ENCODE measurements around the gene CEMIP.
"Not testable (repeated sequence)": the region's sequence is repeated elsewhere in the genome, so short reads cannot be mapped to it uniquely, and the experiment has no call there.

CEMIP gene

DNA sequence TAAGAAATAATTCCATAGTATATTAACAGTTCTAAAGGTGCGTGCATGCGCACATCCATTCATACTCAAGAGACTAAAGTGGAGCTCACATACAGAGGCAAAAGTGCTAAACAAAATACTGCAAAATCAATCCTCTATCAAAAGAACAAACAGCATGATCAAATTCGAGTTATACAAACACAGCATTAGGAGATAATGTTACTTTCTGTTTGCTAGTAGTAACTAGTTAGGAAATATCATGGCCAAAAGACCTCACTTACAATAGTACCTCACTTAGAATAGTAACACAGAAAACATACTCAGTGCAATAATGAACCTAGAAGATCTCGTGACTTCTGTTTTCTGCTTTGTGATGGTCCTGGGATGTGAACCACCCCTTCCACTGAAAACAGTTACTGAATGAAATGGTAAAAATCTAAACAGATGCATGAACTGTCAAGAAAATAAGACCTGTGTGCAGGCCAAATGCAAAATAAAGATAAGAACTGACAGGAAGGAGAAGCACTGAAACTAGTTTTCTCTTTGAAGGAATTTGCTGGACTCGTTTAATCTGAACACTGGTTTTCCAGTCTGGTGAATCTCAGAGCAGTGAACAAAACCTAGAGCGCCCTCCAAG lies 20.9 kb upstream of the CEMIP start:
- DNase-seq: no peak

DNA sequence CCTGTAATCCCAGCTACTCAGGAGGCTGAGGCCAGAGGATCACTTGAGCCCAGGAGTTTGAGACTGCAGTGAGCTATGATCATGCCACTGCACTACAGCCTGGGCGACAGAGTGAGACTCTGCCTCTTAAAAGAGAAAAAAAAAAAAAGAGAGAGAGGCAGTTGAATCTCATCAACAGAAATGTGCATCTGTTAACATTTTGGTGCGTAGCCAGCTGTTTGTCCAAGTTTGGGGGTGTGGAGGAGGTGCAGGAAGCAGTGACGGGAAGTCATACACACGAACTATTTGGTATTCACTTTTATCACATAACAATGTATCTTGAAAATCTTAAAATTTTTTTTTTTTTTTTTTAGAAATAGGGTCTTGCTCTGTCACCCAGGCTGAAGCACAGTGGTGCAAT lies 18.2 kb upstream of the CEMIP start:
- no peak for DNase-seq

DNA sequence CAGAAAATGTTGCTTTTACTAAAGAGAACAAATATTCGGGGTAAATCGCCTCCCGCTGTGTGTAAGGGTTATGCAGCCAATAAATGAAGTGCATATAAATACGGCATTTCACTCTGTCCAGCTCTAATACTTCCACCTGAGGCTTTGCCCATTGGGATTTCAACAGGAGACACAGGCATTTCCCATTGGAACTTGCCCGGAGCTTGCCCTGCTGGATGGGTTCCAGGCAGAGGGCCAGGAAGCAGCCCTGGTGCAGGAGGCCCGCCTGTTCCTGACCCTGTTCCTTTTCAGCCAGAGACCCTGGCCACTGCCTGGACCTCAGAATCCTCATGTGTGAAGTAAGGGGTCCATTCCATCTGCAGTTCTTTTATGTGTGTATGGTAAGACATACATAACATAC lies 17.4 kb upstream of the CEMIP start:
- no peak for DNase-seq

DNA sequence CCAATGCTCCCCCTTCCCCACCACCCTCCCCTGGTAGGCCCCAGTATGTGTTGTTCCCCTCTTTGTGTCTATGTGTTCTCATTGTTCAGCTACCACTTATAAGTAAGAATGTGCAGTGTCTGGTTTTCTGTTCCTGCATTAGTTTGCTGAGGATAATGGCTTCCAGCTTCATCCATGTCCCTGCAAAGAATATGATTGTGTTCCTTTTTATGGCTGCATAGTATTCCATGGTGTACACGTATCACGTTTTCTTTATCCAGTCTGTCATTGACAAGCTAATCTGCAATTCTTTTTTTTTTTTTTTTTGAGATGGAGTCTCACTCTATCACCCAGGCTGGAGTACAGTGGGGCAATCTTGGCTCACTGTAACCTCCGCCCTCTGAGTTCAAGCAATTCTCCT lies 15.9 kb upstream of the CEMIP start:
- not testable (repeated sequence) for DNase-seq

DNA sequence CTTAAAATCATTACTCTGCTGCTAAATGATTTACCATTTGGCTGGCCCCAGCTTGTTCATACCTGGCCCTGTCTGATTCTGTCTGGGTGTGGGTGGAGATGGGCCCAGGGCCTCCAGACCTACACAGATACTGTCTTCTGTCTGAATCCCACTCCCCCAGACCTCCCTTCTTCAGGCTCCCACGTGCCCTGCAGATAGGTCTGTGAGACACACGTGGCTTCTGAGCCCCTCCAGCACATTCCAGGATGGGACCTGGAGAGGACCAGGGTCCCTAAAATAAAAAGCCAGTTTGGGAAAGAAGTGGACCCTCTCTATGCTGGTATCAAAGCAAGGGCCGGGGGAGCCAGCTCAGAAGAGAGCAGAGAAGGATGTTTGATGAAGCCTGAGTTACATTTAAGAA lies 14.6 kb upstream of the CEMIP start:
- DNase-seq: no peak

DNA sequence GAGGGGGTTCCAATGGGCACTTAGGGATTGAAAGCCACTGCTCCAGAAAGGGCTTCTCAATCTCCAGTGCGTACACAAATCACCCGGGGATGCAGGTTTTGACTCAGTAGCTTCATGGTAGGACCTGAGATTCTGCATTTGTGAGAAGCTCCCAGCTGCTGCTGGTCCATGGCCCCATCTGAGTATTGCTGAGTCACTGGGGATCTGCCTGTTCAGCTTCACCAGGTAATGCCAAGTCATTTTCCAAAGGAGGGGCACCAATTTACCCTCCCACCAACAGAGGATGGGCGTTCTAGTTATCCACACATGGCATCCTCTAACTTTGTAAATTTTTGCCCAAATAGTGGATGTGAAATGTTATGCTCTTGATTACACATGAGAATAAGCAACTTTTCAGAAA lies 12.9 kb upstream of the CEMIP start:
- DNase-seq: no peak

DNA sequence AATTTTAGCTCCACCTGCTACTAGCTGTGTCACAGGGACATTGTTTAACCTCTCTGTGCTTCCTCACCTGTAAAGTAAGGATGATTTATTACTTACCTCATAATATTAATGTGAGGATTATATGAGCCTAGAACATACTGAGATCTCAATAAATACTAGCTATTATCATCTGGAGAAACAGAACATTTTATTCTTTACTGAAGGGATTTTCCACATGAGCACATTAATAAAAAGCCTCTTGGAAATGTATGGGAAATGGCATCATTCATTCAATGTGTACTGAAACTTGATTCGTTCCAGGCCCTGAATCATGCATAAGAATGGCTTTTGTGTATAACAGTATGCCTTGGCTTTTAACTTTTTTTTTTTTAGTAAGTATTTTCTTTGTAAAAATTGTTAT lies 11.0 kb upstream of the CEMIP start:
- no peak for DNase-seq

DNA sequence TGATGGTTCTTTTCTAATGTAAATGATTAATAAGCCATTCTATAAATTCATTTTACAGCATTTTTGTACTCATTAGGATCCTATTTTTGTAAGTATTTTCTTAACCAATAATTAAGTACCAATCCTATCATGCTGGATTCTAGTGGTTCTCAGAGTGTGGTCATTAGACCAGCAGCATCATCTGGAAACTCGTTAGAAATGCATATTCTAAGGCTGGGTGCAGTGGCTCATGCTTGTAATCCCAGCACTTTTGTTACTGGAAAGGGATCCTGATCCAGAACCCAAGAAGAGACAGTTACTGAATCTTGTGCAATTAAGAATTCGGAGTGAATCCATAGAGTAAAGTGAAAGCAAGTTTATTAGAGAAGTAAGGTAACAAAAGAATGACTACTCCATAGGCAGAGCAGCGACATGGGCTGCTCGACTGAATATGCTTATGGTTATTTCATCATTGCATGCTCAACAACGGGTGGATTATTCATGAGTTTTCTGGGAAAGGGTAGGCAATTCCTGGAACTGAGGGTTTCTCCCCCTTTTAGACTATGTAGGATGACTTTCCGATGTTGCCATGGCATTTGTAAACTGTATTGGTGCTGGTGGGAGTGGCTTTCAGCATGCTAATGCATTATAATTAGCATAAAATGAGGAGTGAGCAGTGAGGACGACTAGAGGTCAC lies 9.9 kb upstream of the CEMIP start:
- DNase-seq: no peak

DNA sequence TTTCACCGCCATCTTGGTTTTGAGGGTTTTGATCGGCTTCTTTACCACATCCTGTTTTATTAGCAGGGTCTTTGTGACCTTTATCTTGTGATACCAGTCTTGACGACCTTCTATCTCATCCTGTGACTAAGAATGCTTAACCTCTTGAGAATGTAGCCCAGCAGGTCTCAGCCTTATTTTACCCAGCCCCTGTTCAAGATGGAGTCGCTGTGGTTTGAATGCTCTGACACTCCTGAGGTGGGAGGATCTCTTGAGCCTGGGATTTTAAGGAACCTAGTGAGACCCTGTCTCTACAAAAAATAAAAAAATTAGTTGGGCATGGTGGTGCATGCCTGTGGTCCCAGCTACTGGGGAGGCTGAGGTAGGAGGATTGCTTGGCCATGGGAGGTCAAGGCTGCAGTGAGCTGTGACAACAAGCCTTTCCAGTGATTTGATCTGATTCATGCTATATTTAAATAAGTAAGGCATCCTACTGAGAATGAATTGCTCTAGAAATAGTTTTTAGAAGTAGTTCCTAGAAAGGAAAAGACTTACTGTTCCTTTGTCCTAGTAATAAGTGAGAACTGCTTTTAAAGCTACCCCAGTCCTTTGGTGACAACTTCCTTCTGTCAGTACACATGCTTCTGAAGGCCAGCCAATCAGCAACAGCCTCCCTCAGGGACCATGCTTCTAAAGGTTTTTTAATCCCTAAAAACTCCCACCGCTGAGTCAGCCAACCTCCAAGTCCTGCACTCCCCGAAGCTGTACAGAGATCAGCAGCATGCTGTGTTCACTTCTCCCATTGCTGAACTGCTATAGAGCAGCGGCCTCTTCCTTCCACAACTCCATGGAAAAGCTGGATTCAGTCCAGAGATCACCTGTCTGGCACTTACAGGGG lies 9.1 kb upstream of the CEMIP start:
- no peak for DNase-seq

DNA sequence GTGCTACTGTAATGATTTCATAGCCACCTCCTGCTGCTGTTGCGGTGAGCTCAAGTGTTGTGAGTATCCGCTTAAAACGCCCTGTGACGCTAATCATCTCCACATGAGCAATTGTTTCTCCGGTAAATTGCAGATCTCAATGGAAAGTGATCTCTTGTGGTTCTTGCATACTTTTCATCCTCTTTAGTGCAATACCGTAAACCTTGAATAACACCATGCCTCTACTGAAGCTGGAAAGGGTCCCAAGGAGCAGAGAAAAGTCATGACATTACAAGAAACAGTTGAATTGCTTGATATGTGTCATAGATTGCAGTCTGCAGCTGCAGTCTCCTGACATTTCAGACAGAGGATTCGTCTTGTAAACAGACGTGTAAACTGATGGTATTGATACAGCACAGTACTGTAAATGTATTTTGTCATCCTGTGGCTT lies 6.0 kb upstream of the CEMIP start:
- DNase-seq: no peak

DNA sequence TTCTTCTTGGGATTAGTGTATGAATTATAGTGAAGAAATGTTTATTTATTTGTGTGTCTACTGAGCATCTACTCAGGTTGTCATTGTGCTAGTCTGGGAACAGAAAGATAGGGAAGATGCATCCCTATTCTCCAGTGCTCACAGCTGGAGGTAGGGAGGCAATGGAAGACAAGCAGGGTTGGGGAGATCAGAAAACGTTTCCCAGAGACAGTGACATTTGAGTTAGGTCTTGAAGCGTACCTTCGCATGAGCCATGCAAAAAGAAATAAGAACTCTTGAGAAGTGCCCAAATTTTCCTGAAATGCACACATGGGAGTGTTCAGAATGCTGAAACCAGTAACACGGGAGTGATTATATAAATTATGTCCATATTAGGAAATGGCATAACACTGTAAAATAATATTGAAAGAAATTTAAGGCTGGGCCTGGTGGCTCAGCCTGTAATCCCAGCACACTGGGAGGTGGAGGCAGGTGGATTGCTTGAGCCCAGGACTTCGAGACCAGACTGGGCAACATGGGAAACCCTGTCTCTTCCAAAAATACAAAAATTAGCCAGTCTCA lies 5.3 kb upstream of the CEMIP start:
- DNase-seq: no peak

DNA sequence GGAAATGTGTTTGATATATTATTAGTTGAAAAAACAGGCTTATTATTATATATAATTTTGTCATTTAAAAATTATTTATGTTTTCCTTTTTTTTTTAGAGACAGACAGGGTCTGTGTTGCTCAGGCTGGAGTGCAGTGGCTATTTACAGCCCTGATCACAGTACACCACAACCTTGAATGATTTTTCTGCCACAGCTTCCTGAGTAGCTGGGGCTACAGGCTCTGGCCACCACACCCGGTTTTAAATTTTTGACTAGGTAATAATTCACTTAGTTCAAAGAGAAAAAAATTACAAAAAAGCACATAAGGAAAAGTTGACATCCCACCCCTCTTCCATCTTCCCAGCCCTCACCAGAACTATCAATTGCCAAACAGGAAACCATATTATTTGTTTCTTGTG lies 4.7 kb upstream of the CEMIP start:
- DNase-seq: no peak

DNA sequence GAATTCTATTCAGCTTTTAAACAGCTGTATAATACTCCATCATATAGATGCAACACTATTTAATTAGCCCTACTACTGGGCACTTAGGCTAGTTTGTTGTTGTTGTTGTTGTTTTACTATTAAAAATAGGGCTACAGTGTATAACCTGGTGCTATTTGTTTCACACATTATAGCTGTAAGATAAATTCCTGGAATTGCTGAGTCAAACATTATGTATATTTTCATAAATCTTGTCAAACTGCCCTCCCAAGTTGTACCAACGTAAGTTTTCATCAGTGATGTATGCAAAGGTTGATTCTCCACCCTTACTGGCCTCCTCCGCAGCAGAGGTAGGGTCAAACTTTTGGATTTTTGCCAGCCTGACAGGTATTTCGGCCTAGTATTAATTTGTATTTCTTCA lies 3.8 kb upstream of the CEMIP start:
- DNase-seq: no peak

DNA sequence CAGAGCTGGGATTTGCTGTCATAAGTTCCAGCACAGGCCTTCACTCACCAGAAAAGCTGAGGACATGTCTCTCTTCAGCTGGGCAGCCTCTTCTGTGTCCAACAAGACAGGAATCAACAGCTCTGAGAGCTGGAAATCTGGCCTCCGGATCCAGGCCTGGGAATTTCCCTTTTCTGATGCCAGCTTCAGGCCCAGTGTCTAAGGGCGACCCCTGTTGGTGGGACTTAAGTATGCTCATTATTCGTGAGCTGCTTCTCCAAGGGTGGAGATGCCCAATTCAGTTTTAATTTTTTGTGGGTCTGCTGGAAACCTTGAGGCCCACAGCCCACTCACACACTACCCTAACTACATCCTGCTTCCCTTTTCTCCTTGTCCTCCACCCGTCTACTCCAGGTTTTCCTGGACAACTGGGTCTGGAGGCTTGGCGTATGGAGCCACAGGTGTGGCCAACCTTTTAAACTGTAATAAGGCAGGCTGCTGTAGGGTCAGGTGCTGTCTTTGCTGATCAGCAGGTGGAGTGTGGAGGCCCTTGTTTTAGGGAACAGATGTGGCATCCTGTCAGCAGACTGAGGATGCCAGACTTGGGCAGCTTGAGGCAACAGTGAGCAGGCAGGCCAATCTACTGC lies 2.6 kb upstream of the CEMIP start:
- peak; percentile 47 to 69 for DNase-seq

DNA sequence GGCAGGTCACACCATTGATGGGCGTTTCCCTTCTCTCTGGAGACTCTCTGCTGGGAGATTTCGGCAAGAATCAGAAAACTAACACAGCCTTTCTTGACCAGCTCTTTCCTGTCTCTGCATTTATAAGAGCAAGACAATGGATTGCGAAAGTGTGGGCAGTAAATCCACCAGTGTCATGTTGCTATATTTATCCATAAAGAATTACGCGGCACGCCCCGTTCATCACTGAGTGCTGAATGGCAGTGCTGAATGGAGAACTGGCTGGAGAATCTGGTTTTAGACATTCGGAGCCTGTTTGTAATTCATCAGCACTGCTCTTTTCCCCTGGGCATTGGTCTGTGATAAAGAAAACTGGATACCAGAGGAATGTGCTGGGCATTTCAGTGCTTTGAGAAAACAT lies 2.0 kb upstream of the CEMIP start:
- DNase-seq: no peak

DNA sequence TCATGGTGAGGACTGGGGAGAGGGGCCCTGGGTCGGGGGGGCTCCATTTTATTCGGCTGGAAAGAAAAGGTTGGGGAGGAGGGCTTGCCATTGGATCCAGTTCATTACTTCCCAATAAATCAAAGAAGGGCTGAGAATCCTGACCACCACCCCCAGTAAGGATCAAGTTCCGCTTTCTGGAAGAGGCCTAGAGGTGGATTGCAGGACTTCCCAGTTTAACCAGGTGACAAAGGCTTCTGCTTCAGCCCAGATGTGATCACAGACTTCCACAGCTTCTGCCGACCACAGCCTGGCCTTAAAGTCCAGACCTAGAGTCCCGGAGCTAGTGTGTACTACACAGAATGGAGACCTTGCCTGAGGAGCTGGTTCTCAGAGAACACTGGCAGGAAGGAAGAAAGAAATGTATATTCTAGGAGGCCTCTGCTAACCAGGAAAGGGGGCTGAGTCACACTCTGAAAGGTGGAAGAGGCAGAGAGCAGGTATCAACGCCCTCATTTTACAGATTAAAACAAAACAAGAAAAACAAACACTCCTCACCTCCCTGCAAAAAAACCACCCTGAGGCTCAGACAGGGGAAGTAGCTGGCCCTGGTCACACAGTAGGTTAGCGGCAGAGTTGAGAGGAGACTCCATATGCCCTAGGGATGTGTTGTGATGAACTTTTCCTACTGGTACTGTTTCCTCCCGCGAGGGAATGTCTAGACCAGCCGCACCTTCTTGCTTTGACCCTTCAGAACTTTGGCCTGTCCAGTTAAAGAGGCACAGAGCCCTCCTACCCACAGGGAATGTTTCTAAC lies 1.1 kb upstream of the CEMIP start:
- no peak for DNase-seq

DNA sequence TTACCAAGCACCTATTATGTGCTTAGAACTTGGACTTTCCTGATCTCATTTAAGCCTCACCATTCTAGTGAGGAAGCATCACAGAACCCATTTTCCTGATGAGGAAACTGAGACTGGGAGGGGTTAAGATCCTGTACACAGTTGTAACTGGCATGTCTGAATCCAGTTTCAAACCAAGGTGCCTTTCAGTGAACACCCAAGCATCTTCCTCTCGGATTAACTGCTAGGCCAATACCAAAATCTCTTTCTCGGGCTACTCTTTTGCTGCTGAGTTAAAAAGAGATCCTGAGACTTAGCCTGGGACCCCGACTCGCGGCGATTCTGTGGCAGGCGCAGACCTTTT lies 578 bp upstream of the CEMIP start:
- no peak for DNase-seq

DNA sequence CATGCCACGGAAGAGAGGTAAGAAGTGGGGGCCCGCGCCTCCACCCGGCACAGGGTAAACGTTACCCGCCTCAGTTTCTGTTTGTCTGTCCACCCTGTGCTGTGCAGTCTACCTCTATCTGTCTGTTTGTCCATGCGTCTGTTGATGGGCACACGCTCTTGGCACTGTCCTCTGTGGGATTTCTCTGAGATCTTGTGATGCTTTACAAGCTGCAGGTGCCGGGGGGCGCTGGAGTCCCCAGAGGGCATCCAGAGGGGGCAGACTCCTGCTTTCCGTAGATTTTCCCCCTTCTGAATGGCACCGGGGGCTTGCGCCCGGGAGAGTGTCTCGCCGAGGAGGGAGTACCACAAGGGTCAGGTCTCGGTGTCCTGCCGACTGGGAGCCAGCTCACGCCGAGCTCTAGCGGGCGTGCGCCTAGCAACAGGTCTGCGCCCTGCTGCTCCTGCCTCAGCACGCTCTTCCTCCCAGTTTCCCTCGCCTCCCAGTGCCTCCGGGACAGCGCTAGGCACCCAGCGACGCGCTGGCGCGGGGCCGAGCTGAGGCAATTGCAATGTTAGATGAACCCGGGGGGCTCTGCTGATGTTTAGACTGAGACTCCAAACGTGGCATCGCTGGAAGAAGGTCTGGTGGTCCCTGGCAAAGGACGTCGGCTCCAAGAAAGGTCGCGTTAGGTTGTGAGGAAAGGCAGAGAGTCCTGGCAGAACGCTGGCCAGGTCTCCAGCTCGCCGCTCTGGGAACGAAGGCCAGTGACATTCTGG lies 667 bp downstream of the CEMIP start:
- no peak for DNase-seq

DNA sequence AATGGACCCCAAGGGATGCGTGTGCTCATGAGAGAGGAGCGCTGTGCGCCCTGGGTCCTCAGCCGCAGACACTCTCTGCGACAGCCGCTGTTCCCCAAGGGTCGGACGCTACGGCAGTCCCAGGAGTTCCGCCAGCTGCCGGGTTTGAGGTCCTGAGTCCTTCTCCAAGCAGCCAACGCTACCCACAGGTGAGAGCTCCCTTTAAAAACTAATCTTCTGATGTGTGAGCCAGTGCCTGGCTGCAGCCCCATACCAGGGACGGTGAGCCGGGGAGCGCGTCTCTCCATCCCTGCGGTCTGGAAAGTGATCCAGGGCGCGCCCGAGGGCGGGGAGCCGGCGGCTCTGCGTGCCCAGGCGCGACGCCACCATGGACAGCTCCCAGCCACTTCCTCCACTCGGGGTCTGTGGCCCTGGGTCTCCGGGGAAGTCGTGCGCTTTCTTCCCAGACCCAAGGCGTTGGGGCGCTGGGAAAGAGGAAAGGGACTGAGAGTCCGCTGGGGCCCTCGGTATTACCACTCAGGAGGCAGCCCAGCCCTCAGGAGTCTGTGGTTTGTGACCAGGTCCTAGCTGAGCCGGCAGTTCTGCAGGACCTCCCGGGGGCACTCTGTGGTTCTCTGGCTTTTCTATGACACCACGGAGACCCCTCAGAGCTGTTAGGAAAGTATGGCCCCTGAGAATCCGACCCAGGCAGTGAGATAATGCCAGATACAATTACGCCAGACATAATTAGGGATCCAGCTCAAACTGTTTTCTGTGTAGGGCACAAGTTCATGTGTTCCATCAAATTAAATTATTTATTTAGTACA lies 1.4 kb downstream of the CEMIP start:
- no peak for DNase-seq

DNA sequence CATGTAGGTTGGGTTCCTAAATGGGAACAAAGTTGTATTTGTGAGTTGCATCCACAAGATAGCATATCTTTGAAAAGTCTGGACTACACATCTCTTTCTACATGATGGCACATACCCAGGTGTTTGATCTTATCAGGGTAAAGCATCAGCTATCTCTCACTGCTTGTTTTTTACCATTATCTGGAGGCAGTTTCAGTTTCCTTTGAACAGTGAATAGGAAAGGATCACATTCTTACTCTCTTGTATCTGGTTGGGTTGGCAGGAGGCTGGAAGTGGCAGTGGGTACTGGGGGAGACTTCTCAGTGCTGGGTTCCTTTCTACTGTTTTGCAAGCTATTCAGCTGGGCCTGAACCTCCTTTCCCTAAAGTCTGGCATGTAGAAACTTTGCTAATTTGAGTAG lies 4.1 kb downstream of the CEMIP start:
- no peak for DNase-seq

DNA sequence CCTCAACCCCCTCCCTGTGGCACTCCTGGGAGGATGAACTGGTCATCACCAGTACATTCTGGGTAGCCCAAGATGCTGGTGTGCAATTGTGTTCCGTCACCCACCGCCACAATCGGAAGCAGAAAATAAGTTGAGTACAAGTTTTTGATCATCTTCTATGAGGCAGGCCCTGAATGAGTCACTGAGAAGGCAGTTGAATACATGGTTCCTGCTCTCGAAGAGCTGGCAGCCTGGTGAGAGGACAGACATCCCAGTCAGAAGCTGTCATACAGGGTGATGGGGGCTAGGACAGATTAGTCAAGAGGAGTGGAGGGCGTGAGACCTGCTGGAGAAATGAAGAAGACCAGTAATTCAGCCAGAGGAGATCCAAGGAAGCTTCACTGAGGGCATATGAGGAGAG lies 6.2 kb downstream of the CEMIP start:
- no peak for DNase-seq

Data from CD4-positive, alpha-beta T cell treated with Interleukin-1 beta for 1 hour (primary cell).